Liver (tissue), 3 donors: Measurements from ENCODE around the gene TEC.

Experiments
- EGR1 ChIP-seq, 2 donors: IDR thresholded peaks; 2 replicates each; pipeline ENCODE4 v1.6.1; 2016 to 2018; ENCODE audit warnings: antibody characterized with exemption in 2 of 2, low read depth in 2 of 2
- GABPA ChIP-seq, 2 donors: IDR thresholded peaks in 1 of 2; conservative IDR thresholded peaks in 1 of 2; 2 replicates each; pipeline ENCODE4 v1.6.1; 2016; ENCODE audit warnings: antibody characterized with exemption in 2 of 2, mild to moderate bottlenecking in 1 of 2, moderate library complexity in 1 of 2
- RAD21 ChIP-seq, 2 donors: IDR thresholded peaks; 2 replicates each; pipeline ENCODE4 v1.6.1; 2016; ENCODE audit warnings: antibody characterized with exemption in 2 of 2, mild to moderate bottlenecking in 2 of 2
- TAF1 ChIP-seq: conservative IDR thresholded peaks from 2 replicates; pipeline ENCODE4 v1.6.1; 2016; ENCODE audit warnings: antibody characterized with exemption, mild to moderate bottlenecking
- TF ChIP-seq, protein P1 (sequence below): fragments of 150-350 bp; IDR thresholded peaks from 2 replicates; pipeline ENCODE4 v1.5.1; 2017; ENCODE audit warnings: improper control_type of control experiment, low read depth, low read length; ENCODE audit not compliant: missing input control
- TF ChIP-seq, protein P2 (sequence below): IDR thresholded peaks from 2 replicates; pipeline ENCODE4 v1.6.1; 2016; ENCODE audit warnings: antibody characterized with exemption, mild to moderate bottlenecking
- TF ChIP-seq, protein P3 (sequence below): IDR thresholded peaks from 2 replicates; pipeline ENCODE4 v1.6.1; 2016; ENCODE audit warnings: antibody characterized with exemption
- donor health status: healthy.
- donor health status: healthy.

DNA sequence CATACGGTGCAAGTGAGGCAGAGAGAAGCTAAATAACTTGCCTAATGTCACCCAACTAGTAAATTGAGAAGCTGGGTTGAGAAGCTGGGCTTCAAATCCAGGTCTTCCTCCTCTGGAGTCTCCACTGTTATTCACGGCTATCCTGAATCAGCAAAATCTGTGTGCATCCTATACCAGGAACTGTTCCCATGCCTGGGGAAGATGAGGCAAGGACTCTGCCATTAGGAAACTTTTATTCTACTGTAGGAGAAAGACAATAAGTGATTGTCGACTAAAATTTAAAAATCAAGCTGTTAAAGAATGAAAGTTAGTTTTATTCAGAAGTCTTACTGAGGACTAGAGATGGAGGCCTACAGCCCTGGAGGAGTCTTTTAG lies 872 bp upstream of the TEC start:
- TF ChIP-seq, protein P1, sequence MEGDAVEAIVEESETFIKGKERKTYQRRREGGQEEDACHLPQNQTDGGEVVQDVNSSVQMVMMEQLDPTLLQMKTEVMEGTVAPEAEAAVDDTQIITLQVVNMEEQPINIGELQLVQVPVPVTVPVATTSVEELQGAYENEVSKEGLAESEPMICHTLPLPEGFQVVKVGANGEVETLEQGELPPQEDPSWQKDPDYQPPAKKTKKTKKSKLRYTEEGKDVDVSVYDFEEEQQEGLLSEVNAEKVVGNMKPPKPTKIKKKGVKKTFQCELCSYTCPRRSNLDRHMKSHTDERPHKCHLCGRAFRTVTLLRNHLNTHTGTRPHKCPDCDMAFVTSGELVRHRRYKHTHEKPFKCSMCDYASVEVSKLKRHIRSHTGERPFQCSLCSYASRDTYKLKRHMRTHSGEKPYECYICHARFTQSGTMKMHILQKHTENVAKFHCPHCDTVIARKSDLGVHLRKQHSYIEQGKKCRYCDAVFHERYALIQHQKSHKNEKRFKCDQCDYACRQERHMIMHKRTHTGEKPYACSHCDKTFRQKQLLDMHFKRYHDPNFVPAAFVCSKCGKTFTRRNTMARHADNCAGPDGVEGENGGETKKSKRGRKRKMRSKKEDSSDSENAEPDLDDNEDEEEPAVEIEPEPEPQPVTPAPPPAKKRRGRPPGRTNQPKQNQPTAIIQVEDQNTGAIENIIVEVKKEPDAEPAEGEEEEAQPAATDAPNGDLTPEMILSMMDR = no peak
- TF ChIP-seq RAD21 (IDR thresholded peaks at IDR 0.05) (no peak), EGR1 (IDR thresholded peaks at IDR 0.05; ENCODE audit: low read depth in 2 of 2) (no peak), TAF1 (no peak), GABPA (IDR thresholded peaks at IDR 0.05 in 1 of 2, conservative IDR thresholded peaks at IDR 0.05 in 1 of 2) (no peak)
- TF ChIP-seq, protein P2, sequence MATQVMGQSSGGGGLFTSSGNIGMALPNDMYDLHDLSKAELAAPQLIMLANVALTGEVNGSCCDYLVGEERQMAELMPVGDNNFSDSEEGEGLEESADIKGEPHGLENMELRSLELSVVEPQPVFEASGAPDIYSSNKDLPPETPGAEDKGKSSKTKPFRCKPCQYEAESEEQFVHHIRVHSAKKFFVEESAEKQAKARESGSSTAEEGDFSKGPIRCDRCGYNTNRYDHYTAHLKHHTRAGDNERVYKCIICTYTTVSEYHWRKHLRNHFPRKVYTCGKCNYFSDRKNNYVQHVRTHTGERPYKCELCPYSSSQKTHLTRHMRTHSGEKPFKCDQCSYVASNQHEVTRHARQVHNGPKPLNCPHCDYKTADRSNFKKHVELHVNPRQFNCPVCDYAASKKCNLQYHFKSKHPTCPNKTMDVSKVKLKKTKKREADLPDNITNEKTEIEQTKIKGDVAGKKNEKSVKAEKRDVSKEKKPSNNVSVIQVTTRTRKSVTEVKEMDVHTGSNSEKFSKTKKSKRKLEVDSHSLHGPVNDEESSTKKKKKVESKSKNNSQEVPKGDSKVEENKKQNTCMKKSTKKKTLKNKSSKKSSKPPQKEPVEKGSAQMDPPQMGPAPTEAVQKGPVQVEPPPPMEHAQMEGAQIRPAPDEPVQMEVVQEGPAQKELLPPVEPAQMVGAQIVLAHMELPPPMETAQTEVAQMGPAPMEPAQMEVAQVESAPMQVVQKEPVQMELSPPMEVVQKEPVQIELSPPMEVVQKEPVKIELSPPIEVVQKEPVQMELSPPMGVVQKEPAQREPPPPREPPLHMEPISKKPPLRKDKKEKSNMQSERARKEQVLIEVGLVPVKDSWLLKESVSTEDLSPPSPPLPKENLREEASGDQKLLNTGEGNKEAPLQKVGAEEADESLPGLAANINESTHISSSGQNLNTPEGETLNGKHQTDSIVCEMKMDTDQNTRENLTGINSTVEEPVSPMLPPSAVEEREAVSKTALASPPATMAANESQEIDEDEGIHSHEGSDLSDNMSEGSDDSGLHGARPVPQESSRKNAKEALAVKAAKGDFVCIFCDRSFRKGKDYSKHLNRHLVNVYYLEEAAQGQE = no peak
- TF ChIP-seq, protein P3, sequence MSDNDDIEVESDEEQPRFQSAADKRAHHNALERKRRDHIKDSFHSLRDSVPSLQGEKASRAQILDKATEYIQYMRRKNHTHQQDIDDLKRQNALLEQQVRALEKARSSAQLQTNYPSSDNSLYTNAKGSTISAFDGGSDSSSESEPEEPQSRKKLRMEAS = no peak
